Glutamatergic neuron (in vitro differentiated cells): ENCODE data around the gene CENATAC. TPM values are rescaled to one million over a fixed set of nuclear protein-coding genes. Genes with fewer than 3 reads are reported as not detected.
A peak's percentile ranks its signal among the peaks of the same experiment; 100 is the strongest.

Experiments used
- DNase-seq: peaks from one replicate; pipeline ENCODE4 v3.0.0; 2022
- H3K27ac Mint-ChIP-seq: one replicate; pipeline ENCODE4 v1.8.0; 2020; ENCODE audit warnings: mild to moderate bottlenecking, mixed read lengths, inconsistent platforms; ENCODE audit not compliant: unreplicated experiment
- H3K27me3 Mint-ChIP-seq: one replicate; pipeline ENCODE4 v1.8.0; 2020; ENCODE audit warnings: mild to moderate bottlenecking, moderate library complexity, mixed read lengths, inconsistent platforms; ENCODE audit not compliant: unreplicated experiment
- H3K36me3 Mint-ChIP-seq: one replicate; pipeline ENCODE4 v1.8.0; 2020; ENCODE audit warnings: mild to moderate bottlenecking, mixed read lengths, inconsistent platforms; ENCODE audit not compliant: unreplicated experiment
- H3K4me1 Mint-ChIP-seq: one replicate; pipeline ENCODE4 v1.8.0; 2020; ENCODE audit warnings: mild to moderate bottlenecking, low read depth, mixed read lengths, inconsistent platforms; ENCODE audit not compliant: unreplicated experiment
- H3K4me3 Mint-ChIP-seq: one replicate; pipeline ENCODE4 v1.8.0; 2020; ENCODE audit warnings: mild to moderate bottlenecking, mixed read lengths, inconsistent platforms; ENCODE audit not compliant: unreplicated experiment
- H3K9me3 Mint-ChIP-seq: one replicate; pipeline ENCODE4 v1.8.0; 2020; ENCODE audit warnings: mild to moderate bottlenecking, moderate library complexity, mixed read lengths, inconsistent platforms; ENCODE audit not compliant: unreplicated experiment
- total RNA-seq: library from RNA; stranded (reverse); fragmentation: NEBNext Ultra II Directional; extraction: Animal tissue kit (Norgen Biotek cat#: 25700); gene quantifications from one replicate; pipeline ENCODE4 v1.2.1, GENCODE V29; 2021; ENCODE audit not compliant: unreplicated experiment
- TF ChIP-seq, protein P1 (sequence below): fragments of 200-600 bp; sonication (generic); IDR thresholded peaks from one replicate; pipeline ENCODE4 v1.5.0; 2021; ENCODE audit not compliant: partially characterized antibody, unreplicated experiment

The CENATAC gene
- total RNA-seq, 1 donor from 2014 or later: 72.3 TPM

DNA sequence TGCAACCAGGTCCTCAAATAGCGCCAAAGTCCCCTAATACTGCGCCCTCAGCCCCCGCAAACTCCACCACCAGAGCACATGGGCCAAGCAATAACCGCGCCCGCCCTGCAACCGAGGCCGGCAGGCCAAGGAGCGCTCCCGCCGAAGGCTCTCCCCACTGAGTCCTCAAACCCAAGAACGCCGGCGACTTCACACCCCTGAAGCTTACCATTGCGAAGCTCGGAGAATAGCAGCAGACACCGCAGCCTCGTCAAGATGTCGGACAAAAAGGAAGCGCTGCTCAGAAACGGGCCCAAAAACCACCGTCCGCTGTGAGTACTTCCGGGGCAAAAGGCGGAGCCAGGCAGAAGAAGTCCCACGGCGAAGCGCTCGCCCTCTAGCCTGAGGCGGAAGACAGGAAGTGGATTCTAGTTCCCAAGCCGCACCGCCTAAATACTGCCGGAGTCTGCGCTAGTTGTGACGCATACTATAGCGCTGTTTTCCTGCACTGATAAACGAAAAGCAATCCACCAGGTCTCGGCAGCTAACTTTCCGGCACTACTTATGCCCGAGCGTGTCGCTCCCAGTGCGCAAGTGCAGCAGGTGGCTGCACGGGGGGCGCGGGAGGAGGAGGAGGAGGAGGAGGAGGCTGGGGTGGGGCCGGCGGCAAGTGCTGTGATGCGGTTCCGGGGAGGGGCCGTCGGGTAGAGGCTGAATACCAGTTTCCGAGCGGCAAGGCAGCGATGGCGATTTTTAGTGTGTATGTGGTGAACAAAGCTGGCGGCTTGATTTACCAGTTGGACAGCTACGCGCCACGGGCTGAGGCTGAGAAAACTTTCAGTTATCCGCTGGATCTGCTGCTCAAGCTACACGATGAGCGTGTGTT, 20.4 kb downstream of the CENATAC start, which contains the start of the genes RPS25 and TRAPPC4:
TSS of gene RPS25 (minus strand) at position 270 of the 865 bp plus-strand sequence. CDS start at position 211, 59 bp downstream.
TSS of gene TRAPPC4 (plus strand) at position 693 of the 865 bp plus-strand sequence. CDS start at position 723, 30 bp downstream.
- H3K36me3 Mint-ChIP-seq: peaks cover 4% of the 10 kb centered on the region
- TF ChIP-seq, protein P1, sequence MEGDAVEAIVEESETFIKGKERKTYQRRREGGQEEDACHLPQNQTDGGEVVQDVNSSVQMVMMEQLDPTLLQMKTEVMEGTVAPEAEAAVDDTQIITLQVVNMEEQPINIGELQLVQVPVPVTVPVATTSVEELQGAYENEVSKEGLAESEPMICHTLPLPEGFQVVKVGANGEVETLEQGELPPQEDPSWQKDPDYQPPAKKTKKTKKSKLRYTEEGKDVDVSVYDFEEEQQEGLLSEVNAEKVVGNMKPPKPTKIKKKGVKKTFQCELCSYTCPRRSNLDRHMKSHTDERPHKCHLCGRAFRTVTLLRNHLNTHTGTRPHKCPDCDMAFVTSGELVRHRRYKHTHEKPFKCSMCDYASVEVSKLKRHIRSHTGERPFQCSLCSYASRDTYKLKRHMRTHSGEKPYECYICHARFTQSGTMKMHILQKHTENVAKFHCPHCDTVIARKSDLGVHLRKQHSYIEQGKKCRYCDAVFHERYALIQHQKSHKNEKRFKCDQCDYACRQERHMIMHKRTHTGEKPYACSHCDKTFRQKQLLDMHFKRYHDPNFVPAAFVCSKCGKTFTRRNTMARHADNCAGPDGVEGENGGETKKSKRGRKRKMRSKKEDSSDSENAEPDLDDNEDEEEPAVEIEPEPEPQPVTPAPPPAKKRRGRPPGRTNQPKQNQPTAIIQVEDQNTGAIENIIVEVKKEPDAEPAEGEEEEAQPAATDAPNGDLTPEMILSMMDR: no peak

DNA sequence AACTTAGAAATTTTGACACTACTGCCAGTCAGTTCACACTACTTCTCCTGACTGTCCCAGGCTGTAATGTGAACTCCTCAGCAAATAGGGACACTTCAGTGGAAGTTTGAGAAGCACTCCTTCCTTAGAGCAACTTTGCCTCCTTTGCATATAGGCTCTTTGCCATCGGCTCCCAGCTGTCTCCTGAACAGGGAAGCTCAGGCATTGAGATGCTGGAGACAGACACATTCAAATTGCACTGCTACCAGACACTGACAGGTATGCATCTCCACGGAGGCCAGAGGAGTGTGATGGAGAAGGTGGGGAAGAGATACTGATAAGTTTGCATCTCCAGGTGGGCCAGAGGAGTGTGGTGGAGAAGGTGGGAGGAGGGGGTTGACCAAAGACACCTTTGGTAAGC, 22.1 kb downstream of the CENATAC start:
- TF ChIP-seq, protein P1: no peak
- Mint-ChIP-seq H3K9me3 (peaks cover 10% of the 10 kb centered on the region), H3K4me3 (peak overlapping the region; percentile 99), H3K27ac (peak overlapping the region; percentile 91), H3K36me3 (peaks cover 4% of the 10 kb centered on the region), H3K27me3 (peaks cover 6% of the 10 kb centered on the region), H3K4me1 (peaks cover 9% of the 10 kb centered on the region)
- DNase-seq: no peak

More for the DNA sequence above, 20.4 kb downstream of the CENATAC start, which contains the start of the genes RPS25 and TRAPPC4:
- Mint-ChIP-seq H3K27ac (peak within 1 kb of the TSS; percentile 91), H3K9me3 (peaks cover 10% of the 10 kb centered on the region), H3K4me1 (peaks cover 9% of the 10 kb centered on the region), H3K4me3 (peak within 1 kb of the TSS; percentile 99), H3K27me3 (peaks cover 6% of the 10 kb centered on the region)
- DNase-seq: peak; percentile 93

DNA sequence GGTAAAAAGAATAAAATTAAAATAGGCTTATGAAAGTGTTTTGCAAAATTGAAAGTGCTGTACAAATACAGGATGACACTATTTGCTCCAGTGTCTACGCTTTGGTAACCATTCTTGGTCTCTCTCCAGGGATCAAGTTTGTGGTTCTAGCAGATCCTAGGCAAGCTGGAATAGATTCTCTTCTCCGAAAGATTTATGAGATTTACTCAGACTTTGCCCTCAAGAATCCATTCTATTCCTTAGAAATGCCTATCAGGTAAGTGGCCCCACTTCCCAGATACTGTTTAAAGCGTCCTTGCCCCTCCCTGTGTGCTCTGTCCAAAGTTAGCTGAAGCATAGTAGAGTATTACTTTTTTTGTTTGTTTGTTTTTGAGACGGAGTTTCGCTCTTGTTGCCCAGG, 23.7 kb downstream of the CENATAC start:
- H3K4me3 Mint-ChIP-seq: peak overlapping the region; percentile 49
- H3K27ac Mint-ChIP-seq: no peak overlapping the region

DNA sequence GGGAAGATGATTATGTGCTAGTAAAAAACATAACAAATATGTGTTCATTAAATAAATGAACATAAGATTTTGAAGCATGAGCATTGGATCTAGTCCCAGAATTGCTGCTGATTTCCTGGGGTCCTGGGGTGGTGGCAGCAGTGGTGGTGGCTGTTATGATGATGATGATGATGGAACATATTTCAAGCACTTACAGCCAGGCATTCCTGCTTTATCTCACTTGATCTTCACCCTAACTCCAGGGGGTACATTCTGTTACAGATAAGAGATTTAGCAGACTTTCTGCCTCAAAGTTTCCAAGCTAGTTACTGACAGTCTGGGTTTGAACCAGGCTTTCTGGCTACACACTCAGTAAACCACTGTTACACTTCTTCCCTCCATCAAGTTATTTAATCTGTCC, 25.8 kb downstream of the CENATAC start:
- Mint-ChIP-seq H3K27me3 (peaks cover 1% of the 10 kb centered on the region), H3K4me1 (peaks cover 5% of the 10 kb centered on the region), H3K4me3 (no peak overlapping the region), H3K9me3 (peaks cover 3% of the 10 kb centered on the region), H3K27ac (no peak overlapping the region), H3K36me3 (no peaks in the 10 kb centered on the region)
- no peak for DNase-seq
- TF ChIP-seq, protein P1: no peak

More for the DNA sequence above, 23.7 kb downstream of the CENATAC start:
- H3K27me3 Mint-ChIP-seq: peaks cover 6% of the 10 kb centered on the region
- H3K9me3 Mint-ChIP-seq: peaks cover 10% of the 10 kb centered on the region
- peaks cover 9% of the 10 kb centered on the region for H3K4me1 Mint-ChIP-seq
- TF ChIP-seq, protein P1: no peak
- DNase-seq: no peak
- H3K36me3 Mint-ChIP-seq: peaks cover 4% of the 10 kb centered on the region
